HepG2 (cell line): Measurements from ENCODE around the gene KIF22. TPM values are rescaled to one million over a fixed set of nuclear protein-coding genes. Genes with fewer than 3 reads are reported as not detected.
A peak's percentile ranks its signal among the peaks of the same experiment; 100 is the strongest.

Experiments
- ARID5B ChIP-seq: IDR thresholded peaks from 2 replicates; pipeline ENCODE4 v1.4.0; 2020; ENCODE audit warnings: mild to moderate bottlenecking, missing genetic modification reagents
- CBX5 ChIP-seq: sonication (generic); formaldehyde crosslinking; IDR thresholded peaks from 2 replicates; pipeline ENCODE4 v1.4.0; 2020; ENCODE audit warnings: missing genetic modification reagents, borderline replicate concordance
- CSRNP1 ChIP-seq: sonication (generic); formaldehyde crosslinking; IDR thresholded peaks from 2 replicates; pipeline ENCODE4 v1.8.1; 2023; ENCODE audit warnings: mild to moderate bottlenecking, missing genetic modification reagents
- KAT2B ChIP-seq: fragments of 150-350 bp; IDR thresholded peaks from 2 replicates; pipeline ENCODE4 v1.6.1; 2014; ENCODE audit warnings: low read depth, low read length, borderline replicate concordance
- MTA1 ChIP-seq: sonication (generic); formaldehyde crosslinking; IDR thresholded peaks from 2 replicates; pipeline ENCODE4 v1.4.0; 2020; ENCODE audit warnings: missing genetic modification reagents, mild to moderate bottlenecking, borderline replicate concordance
- NCOA5 ChIP-seq: sonication (generic); formaldehyde crosslinking; IDR thresholded peaks from 2 replicates; pipeline ENCODE4 v1.4.0; 2020; ENCODE audit warnings: missing genetic modification reagents
- REST ChIP-seq, 2 experiments: IDR thresholded peaks; 2 replicates each; pipeline ENCODE4 v1.6.1; 2011 to 2012; ENCODE audit warnings: low read length in 2 of 2, borderline replicate concordance in 1 of 2, low read depth in 1 of 2, mild to moderate bottlenecking in 1 of 2, moderate library complexity in 1 of 2
- SMC3 ChIP-seq: IDR thresholded peaks from 2 replicates; pipeline ENCODE4 v1.6.1; 2011; ENCODE audit warnings: low read length, improper control_type of control experiment
- STAT5B ChIP-seq: sonication (generic); formaldehyde crosslinking; IDR thresholded peaks from 2 replicates; pipeline ENCODE4 v1.4.0; 2020; ENCODE audit warnings: missing genetic modification reagents
- TBP ChIP-seq: sonication (generic); formaldehyde crosslinking; IDR thresholded peaks from 2 replicates; pipeline ENCODE4 v1.5.0; 2020; ENCODE audit warnings: missing genetic modification reagents
- ZBTB7A ChIP-seq: sonication (generic); formaldehyde crosslinking; IDR thresholded peaks from 2 replicates; pipeline ENCODE4 v1.8.0; 2022; ENCODE audit warnings: mild to moderate bottlenecking, missing genetic modification reagents
- ZFY ChIP-seq: sonication (generic); formaldehyde crosslinking; IDR thresholded peaks from 2 replicates; pipeline ENCODE4 v1.4.0; 2020; ENCODE audit warnings: missing genetic modification reagents
- ZNF546 ChIP-seq: sonication (generic); formaldehyde crosslinking; conservative IDR thresholded peaks from 2 replicates; pipeline ENCODE4 v1.8.1; 2023; ENCODE audit warnings: mild to moderate bottlenecking, missing genetic modification reagents
- ZNF567 ChIP-seq: sonication (generic); formaldehyde crosslinking; IDR thresholded peaks from 2 replicates; pipeline ENCODE4 v1.8.1; 2023; ENCODE audit warnings: mild to moderate bottlenecking, missing genetic modification reagents, borderline replicate concordance
- polyA plus RNA-seq, 8 experiments: library from polyadenylated mRNA; depleted of rRNA in 3 of 8; stranded (reverse) in 7 of 8; unstranded in 1 of 8; fragments of >200 nt; fragmentation: Illumina TruSeq in 4 of 8; extraction: Trizol in 4 of 8; gene quantifications; 2 replicates each; pipeline versions ENCODE4 v1.2.1 to v1.2.3, GENCODE V29; 2011 to 2016; ENCODE audit warnings: low read depth in 4 of 8, missing spikeins in 1 of 8, mixed read lengths in 1 of 8; ENCODE audit not compliant: insufficient read depth in 1 of 8
- total RNA-seq, 5 experiments: library from RNA; depleted of rRNA; stranded (reverse); fragments of >200 nt; fragmentation: Illumina TruSeq; extraction: Trizol; gene quantifications; 2 replicates each; pipeline ENCODE4 v1.2.3, GENCODE V29; 2016; ENCODE audit warnings: low read depth in 1 of 5
- TF ChIP-seq, protein P1 (sequence below): sonication (generic); formaldehyde crosslinking; IDR thresholded peaks from 2 replicates; pipeline ENCODE4 v1.4.0; 2020; ENCODE audit warnings: mild to moderate bottlenecking, missing genetic modification reagents
- TF ChIP-seq, protein P2 (sequence below): sonication (generic); formaldehyde crosslinking; IDR thresholded peaks from 2 replicates; pipeline ENCODE4 v1.5.1; 2020; ENCODE audit warnings: missing genetic modification reagents, mild to moderate bottlenecking, borderline replicate concordance

Gene KIF22
- total and polyA plus RNA-seq, 2 of the 13 experiments (the other 11 are each of a cell fraction or from before 2014, with no cell fraction given): 95.8 to 118 TPM

GRCh38 chr16:29811170-29811895 lies 20.8 kb downstream of the KIF22 start (continued):
- TF ChIP-seq, protein P1, sequence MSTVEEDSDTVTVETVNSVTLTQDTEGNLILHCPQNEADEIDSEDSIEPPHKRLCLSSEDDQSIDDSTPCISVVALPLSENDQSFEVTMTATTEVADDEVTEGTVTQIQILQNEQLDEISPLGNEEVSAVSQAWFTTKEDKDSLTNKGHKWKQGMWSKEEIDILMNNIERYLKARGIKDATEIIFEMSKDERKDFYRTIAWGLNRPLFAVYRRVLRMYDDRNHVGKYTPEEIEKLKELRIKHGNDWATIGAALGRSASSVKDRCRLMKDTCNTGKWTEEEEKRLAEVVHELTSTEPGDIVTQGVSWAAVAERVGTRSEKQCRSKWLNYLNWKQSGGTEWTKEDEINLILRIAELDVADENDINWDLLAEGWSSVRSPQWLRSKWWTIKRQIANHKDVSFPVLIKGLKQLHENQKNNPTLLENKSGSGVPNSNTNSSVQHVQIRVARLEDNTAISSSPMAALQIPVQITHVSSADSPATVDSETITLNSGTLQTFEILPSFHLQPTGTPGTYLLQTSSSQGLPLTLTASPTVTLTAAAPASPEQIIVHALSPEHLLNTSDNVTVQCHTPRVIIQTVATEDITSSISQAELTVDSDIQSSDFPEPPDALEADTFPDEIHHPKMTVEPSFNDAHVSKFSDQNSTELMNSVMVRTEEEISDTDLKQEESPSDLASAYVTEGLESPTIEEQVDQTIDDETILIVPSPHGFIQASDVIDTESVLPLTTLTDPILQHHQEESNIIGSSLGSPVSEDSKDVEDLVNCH (CRISPR knock-in tag): no peak
- TF ChIP-seq CSRNP1 (peak; percentile 47; the same call in 1 of the 2 replicates), ARID5B (peak; percentile 34; the same call in 1 of the 2 replicates), KAT2B (no peak), CBX5 (CRISPR knock-in tag) (peak; percentile 58; the same call in 1 of the 2 replicates), SMC3 (no peak), STAT5B (no peak), REST (IDR thresholded peaks at IDR 0.05; ENCODE audit: borderline replicate concordance in 1 of 2, low read depth in 1 of 2, low read length in 2 of 2) (no peak), TBP (no peak), ZNF546 (no peak), ZBTB7A (no peak), ZFY (CRISPR knock-in tag) (peak; percentile 49; the same call in 1 of the 2 replicates), ZNF567 (CRISPR knock-in tag) (no peak), NCOA5 (no peak), MTA1 (0 out of 2 replicates have a peak, but pooled peaks have one; percentile 25)
- TF ChIP-seq, protein P2, sequence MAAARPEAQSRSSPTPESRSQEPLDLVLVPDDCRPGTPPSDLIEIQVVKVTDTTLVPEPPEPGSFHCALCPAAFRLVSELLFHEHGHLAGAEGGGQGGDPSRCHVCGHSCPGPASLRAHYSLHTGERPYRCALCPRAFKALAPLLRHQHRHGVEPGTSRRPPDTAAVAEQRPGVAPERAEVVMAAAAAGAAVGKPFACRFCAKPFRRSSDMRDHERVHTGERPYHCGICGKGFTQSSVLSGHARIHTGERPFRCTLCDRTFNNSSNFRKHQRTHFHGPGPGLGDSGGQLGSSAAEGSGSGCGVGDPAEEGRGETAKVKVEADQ (CRISPR knock-in tag): peak; percentile 22; the same call in 1 of the 2 replicates
